Tibial nerve (tissue), 3 donors: ENCODE data around the gene SPINK9.

Source experiments
- CTCF ChIP-seq, 5 experiments: fragments of 200-600 bp in 3 of 5; fragments of 450-650 bp in 2 of 5; sonication (generic) in 3 of 5; IDR thresholded peaks; one replicate each; pipeline ENCODE4 v1.5.1; 2016 to 2019; ENCODE audit warnings: antibody characterized with exemption in 5 of 5, mild to moderate bottlenecking in 3 of 5, moderate library complexity in 2 of 5
- POLR2A ChIP-seq, 2 donors: fragments of 450-650 bp; IDR thresholded peaks; one replicate each; pipeline ENCODE4 v1.6.1; 2017; ENCODE audit warnings: antibody characterized with exemption in 2 of 2, mild to moderate bottlenecking in 2 of 2, moderate library complexity in 2 of 2

GRCh38 chr5:148385094-148385493 is 49.7 kb downstream of the SPINK9 start:
- TF ChIP-seq CTCF (IDR thresholded peaks at IDR 0.05) (no peak), POLR2A (IDR thresholded peaks at IDR 0.05) (no peak)
